GM13976 (cell line): Measurements from ENCODE around the gene TAF3.

Source experiments
- DNase-seq: peaks from one replicate; pipeline ENCODE4 v3.0.0; 2012; ENCODE audit warnings: low spot score
- in situ Hi-C: fragments of 300-500 bp; cut with MboI; formaldehyde crosslinking; loops from one replicate; pipeline ENCODE4 v1.12.0; 2022; ENCODE audit warnings: low sequenced_read_pairs, mixed read lengths, inconsistent platforms; ENCODE audit not compliant: unreplicated experiment
- TF ChIP-seq, protein P1 (sequence below): IDR thresholded peaks from 2 replicates; pipeline ENCODE4 v1.5.1; 2012; ENCODE audit warnings: borderline replicate concordance, mild to moderate bottlenecking; ENCODE audit not compliant: insufficient read depth; ENCODE audit errors: extremely low read depth, missing control alignments, control extremely low read depth

TAF3 gene

DNA sequence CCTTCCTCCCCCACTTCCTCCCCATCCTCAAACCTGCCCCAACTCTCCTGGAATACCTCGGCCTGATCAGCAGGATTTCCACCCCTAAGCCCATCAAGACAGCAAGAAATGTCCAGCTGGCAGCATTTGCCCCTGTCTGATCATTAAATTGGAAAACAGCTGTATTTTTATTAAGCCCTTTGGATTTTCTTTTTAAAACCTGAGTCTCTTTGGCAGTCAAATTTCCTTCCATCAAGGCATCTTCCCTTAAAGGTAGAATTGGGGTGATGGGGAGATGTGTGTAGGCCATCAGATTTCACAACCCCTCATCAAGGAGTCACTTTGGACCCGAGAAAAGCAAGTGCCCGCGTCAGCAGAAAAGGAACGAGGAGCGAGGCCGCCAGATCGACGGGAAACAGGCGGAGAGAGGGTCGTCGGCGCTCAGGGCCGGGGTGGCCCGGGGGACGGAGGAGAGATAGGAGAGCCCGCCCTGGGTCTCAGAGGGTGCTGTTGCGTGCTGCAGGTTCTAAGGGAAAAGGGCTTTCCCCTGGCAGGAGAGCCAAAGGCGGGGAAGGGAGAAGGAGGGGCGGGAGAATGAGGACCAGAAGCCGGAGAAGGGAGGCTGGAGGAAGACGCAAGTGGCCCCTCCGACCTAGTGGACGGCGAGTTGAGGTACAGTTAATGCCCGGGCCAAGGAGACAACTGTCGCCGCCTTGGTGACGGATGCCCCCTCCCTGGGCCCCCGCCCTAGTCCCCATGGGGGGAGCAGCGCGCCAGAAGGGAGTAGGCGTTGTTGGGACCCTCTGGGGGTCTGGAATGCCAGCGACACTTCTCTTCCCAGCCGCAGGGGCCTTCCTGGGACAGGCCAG, 224.6 kb downstream of the TAF3 start:
- in situ Hi-C loops: no loop called here
- TF ChIP-seq, protein P1, sequence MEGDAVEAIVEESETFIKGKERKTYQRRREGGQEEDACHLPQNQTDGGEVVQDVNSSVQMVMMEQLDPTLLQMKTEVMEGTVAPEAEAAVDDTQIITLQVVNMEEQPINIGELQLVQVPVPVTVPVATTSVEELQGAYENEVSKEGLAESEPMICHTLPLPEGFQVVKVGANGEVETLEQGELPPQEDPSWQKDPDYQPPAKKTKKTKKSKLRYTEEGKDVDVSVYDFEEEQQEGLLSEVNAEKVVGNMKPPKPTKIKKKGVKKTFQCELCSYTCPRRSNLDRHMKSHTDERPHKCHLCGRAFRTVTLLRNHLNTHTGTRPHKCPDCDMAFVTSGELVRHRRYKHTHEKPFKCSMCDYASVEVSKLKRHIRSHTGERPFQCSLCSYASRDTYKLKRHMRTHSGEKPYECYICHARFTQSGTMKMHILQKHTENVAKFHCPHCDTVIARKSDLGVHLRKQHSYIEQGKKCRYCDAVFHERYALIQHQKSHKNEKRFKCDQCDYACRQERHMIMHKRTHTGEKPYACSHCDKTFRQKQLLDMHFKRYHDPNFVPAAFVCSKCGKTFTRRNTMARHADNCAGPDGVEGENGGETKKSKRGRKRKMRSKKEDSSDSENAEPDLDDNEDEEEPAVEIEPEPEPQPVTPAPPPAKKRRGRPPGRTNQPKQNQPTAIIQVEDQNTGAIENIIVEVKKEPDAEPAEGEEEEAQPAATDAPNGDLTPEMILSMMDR: no peak
- no peak for DNase-seq

DNA sequence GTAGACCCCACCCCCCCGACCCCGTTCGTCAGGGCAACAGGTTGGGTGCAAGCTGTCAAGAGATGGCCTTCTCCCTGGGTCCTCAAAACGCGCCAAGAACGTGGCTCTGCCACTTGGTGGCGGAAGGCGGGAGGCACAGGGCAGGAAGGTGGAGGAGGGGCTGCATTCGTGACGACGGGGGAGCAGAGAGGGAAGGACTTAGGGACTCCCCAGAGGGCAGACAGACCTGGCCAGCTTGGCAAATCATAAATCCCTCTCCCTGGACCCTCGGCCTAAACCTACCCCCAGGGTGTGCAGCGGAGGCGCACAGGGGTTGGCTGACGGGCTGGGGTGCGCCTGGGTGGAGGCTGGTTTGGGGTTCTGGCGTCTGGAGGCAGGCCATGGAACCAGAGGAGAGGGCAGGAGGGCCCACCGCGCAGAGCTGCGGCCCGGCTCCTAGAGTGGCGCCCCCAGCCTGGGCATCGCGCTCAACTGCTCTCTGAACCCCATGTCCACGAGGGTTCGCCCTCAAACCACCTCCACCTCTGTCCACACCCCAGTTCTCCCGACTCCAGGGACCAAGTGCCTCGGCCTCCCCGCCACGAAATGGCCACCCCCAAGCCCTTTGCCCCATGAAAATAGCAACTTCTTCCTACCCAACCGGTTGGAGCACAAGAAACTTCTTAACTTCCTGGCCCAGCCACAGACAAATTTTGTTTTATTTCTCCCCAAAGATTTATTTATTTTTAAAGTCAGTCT, 225.4 kb downstream of the TAF3 start:
- in situ Hi-C loops: no loop called here
- no peak for DNase-seq

DNA sequence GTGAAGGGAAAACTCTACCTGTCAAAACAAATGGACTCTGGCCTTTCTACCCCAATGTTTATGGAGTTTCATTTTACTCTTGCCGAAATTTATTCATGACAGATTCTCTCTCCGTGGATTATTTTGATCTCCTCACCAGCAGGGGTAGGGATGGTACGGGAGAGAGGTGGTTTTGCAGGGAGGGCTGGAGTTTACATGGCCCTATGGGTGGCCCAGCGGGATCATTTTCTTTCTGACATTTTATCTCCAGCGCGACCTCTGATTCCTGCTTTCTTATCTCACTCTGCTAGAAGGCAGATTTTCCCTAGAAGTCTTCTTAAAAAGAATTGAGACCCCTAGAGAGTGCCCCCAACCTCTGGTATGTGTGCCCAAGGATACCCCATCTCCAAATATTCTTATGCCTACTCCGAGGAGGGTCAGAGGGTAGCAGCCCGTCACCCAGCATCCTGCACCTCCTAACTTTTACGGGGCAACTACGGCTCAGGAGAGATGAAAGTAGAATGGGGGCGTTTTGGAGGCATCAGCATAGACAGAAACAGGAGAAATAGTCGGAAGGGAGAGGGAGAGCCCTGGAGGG, 226.1 kb downstream of the TAF3 start:
- DNase-seq: no peak

More for the DNA sequence above, 225.4 kb downstream of the TAF3 start:
- TF ChIP-seq, protein P1: peak; percentile 21

DNA sequence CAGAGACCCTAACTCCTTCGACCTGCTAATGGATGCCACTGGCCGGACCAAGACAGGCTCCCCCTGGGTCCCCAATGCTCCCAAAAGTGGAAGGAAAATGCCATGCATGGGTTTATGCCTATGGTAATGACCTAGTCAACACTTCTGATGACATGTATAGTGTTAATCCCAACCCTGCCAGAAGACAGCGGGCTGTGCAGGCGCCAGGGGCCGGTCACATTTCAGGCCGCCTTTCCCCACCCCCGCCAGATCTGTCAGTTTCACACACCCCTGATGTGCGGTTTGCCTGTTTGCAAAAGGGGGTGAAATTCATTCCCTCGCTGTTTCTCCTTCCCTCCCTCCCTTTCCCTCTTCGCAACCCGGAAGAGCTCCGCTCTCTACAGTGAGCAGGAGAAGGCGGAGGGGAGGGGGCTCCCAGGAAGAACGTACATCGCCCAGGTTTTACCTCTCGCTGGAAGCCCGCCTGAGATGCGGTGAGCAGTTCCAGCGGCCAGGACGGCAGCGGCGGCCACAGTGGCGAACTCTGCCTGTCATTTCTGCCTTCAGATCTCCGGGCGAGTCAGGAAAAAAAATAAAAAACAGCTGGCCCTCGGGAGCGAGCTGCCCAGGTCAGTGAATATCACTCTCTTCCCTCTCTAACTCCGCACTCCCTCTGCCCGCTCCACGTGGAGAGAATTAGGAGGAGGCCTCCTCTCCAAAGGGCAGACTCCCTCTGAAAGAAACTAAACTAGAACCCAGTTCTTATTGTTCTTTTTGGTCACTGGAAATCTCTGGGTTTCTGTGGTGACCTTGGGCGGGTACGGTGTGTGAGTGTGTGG, 226.8 kb downstream of the TAF3 start:
- TF ChIP-seq, protein P1: no peak
- in situ Hi-C loops: no loop called here
- no peak for DNase-seq

More for the DNA sequence above, 226.1 kb downstream of the TAF3 start:
- in situ Hi-C loops: no loop called here
- TF ChIP-seq, protein P1: no peak

DNA sequence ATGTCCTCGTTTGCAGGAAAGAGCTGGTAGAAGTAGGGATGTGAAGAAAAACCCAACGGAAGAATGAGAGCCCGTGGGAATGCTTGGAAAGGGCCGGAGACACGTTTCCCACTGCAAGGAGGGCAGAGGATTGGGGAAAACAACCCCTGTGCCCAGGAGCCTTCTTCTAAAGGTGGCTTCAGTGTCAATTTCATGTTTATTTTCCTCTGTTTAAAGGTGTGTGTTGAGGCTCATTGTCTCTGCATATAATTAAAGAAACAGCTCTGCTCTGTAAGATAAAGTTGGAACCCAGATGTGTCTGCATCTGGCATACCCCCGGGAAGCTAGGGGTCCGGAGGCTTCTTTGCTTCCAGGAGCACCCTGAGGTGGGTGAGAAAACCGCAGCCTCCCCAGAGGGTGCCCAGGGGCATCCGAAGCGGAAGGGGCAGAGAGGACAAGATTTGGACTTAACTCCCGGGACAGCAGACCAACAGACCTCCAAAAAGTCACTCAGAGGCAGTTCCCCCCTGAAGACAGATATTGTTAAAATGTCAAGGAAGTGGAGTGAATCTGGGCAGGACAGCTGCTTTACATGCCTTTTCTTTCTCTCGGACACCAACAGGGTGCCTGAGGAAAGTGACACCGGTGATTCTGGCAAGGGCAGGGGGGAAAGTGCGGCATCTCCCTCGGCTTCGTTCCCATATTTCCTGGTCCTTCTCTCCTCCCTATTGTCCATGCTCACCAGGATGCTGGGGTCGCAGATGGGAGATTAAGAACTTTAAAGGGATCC, 227.6 kb downstream of the TAF3 start:
- TF ChIP-seq, protein P1: no peak
- no peak for DNase-seq
- in situ Hi-C loops: no loop called here
